Progenitor cell of endocrine pancreas (in vitro differentiated cells): Measurements from ENCODE around the gene EXTL1. TPM values are rescaled to one million over a fixed set of nuclear protein-coding genes. Genes with fewer than 3 reads are reported as not detected.

Source experiments
- DNase-seq: peaks from one replicate; pipeline ENCODE4 v3.0.0; 2021; ENCODE audit warnings: low spot score; ENCODE audit not compliant: unreplicated experiment
- H3K27ac Mint-ChIP-seq: 2 replicates; pipeline ENCODE4 v1.8.0; 2021; ENCODE audit warnings: mild to moderate bottlenecking, moderate library complexity, mixed read lengths
- H3K27me3 Mint-ChIP-seq: 2 replicates; pipeline ENCODE4 v1.8.0; 2021; ENCODE audit warnings: mixed read lengths
- H3K36me3 Mint-ChIP-seq: 2 replicates; pipeline ENCODE4 v1.8.0; 2022; ENCODE audit warnings: mixed read lengths; ENCODE audit not compliant: insufficient read depth
- H3K4me1 Mint-ChIP-seq: 2 replicates; pipeline ENCODE4 v1.8.0; 2021; ENCODE audit warnings: low read depth, mixed read lengths
- H3K4me3 Mint-ChIP-seq: 2 replicates; pipeline ENCODE4 v1.8.0; 2021; ENCODE audit warnings: low read depth, mild to moderate bottlenecking, moderate library complexity, mixed read lengths
- H3K9me3 Mint-ChIP-seq: 2 replicates; pipeline ENCODE4 v1.8.0; 2021; ENCODE audit warnings: low read depth, mixed read lengths
- total RNA-seq: library from RNA; stranded (reverse); gene quantifications from 2 replicates; pipeline ENCODE4 v1.2.1, GENCODE V29; 2021
- TF ChIP-seq, protein P1 (sequence below): fragments of 200-600 bp; sonication (generic); IDR thresholded peaks from one replicate; pipeline ENCODE4 v1.5.0; 2021; ENCODE audit warnings: antibody characterized with exemption, mild to moderate bottlenecking; ENCODE audit not compliant: unreplicated experiment

Gene EXTL1
- total RNA-seq, 1 donor from 2014 or later, result 3.6 TPM

DNA sequence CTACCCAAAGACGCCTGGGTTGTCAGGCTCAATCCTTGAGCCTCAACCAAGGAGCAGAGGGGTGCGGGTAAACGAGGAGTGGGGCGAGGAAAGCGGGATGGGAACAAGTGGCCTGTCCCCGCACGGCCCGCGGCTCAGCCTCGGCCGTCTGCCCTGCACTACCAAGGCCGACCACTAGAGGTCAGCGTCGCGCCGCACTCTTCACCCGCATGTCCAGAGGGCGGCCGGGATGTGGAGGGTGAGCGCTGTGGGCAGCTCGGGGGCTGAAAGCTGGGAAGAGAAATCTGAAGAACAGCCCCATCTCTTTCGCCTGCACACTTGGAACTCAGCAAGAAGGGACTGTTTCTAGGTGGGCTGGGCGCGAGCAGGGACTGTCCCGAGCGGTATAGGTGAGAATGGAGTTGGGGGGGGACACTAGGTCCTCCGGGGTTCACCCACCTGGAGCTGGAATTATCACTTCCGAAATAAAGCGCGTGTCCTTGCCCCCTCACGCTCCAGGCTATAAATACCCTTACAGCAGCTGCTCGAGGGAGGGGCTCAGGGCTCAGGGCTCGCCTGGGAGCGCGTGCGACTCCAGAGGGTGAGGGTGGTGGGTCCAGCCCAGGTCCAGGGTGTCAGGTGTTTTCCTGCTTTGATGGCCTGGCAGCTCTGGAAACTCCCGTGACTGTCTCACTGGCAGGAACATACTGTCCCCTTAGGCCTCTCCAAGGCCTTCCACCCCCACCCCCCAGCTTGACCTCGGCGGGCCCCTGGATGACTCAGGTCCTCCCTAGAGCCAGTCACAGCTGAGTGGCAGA, 14.6 kb downstream of the EXTL1 start:
- H3K4me3 Mint-ChIP-seq, result peak overlapping the region; percentile 94
- peaks cover 24% of the 10 kb centered on the region for H3K27me3 Mint-ChIP-seq
- H3K36me3 Mint-ChIP-seq, result no peaks in the 10 kb centered on the region
- H3K4me1 Mint-ChIP-seq, result peaks cover 8% of the 10 kb centered on the region
- DNase-seq, result peak; percentile 85
- H3K9me3 Mint-ChIP-seq, result no peaks in the 10 kb centered on the region
- H3K27ac Mint-ChIP-seq, result peak overlapping the region; percentile 95
- TF ChIP-seq, protein P1, sequence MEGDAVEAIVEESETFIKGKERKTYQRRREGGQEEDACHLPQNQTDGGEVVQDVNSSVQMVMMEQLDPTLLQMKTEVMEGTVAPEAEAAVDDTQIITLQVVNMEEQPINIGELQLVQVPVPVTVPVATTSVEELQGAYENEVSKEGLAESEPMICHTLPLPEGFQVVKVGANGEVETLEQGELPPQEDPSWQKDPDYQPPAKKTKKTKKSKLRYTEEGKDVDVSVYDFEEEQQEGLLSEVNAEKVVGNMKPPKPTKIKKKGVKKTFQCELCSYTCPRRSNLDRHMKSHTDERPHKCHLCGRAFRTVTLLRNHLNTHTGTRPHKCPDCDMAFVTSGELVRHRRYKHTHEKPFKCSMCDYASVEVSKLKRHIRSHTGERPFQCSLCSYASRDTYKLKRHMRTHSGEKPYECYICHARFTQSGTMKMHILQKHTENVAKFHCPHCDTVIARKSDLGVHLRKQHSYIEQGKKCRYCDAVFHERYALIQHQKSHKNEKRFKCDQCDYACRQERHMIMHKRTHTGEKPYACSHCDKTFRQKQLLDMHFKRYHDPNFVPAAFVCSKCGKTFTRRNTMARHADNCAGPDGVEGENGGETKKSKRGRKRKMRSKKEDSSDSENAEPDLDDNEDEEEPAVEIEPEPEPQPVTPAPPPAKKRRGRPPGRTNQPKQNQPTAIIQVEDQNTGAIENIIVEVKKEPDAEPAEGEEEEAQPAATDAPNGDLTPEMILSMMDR, result peak; percentile 98

DNA sequence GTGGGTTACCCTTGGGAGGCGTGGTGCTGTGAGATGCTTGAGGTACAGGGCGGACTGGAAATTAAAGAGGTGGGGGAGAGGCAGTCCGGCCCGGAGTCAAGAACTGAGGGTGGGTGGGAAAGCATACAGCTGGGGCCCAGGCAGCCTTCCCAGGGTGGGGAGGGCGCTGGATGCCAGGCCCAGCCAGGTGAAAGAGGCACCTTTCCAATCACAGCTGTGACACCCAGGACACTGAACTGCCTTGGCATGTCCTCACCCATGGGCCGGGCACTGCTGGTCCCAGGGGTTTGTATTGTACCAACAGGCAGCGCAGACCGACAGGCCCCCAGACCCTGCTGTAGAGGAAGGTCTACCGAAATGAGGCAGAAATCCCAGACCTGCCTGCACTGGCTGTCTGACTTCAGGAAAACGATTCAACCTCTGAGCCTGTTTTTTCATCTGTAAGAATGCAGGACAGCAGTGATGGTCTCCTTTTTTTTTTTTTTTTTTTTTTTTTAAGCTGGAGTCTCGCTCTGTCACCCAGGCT, 15.2 kb downstream of the EXTL1 start:
- Mint-ChIP-seq H3K4me3 (no peak overlapping the region), H3K27me3 (peaks cover 29% of the 10 kb centered on the region), H3K4me1 (peaks cover 8% of the 10 kb centered on the region), H3K27ac (no peak overlapping the region), H3K9me3 (no peaks in the 10 kb centered on the region), H3K36me3 (no peaks in the 10 kb centered on the region)
- TF ChIP-seq, protein P1, result no peak
- DNase-seq, result no peak

- no peaks in the 10 kb centered on the region for H3K36me3 Mint-ChIP-seq
- TF ChIP-seq, protein P1, result no peak
- DNase-seq, result no peak
- peaks cover 8% of the 10 kb centered on the region for H3K4me1 Mint-ChIP-seq
- H3K4me3 Mint-ChIP-seq, result no peak overlapping the region
- H3K27ac Mint-ChIP-seq, result no peak overlapping the region
- peaks cover 31% of the 10 kb centered on the region for H3K27me3 Mint-ChIP-seq
- no peaks in the 10 kb centered on the region for H3K9me3 Mint-ChIP-seq
Measured at GRCh38 chr1:26037904-26038303, 16.3 kb downstream of the EXTL1 start.

DNA sequence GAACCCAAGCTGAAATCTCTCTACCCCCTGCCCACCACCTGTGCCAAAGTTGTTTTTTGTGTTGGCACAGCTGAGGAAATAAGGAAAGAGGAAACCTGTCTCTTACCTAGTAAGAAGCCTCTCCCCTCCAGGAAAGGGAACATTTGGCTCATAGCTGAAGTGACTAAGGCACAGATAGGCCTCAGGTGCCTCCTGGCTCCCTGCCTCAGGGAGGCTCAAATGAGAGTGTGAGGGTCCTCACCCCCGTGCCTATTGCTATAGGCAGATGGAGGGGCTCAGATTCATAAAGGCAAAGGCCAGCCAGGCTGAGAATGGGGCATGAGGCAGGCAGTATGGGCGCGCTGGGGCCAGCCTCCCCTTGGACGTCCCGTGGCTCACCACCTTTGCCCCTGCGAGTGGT, 16.9 kb downstream of the EXTL1 start:
- H3K36me3 Mint-ChIP-seq, result no peaks in the 10 kb centered on the region
- no peak for DNase-seq
- no peaks in the 10 kb centered on the region for H3K9me3 Mint-ChIP-seq
- no peak overlapping the region for H3K27ac Mint-ChIP-seq
- H3K4me3 Mint-ChIP-seq, result no peak overlapping the region
- H3K27me3 Mint-ChIP-seq, result peaks cover 37% of the 10 kb centered on the region
- peaks cover 8% of the 10 kb centered on the region for H3K4me1 Mint-ChIP-seq
- TF ChIP-seq, protein P1, result no peak

GRCh38 chr1:26038904-26039303, 17.3 kb downstream of the EXTL1 start:
- Mint-ChIP-seq H3K4me1 (peaks cover 8% of the 10 kb centered on the region), H3K27ac (no peak overlapping the region), H3K4me3 (no peak overlapping the region), H3K27me3 (peaks cover 40% of the 10 kb centered on the region), H3K36me3 (no peaks in the 10 kb centered on the region), H3K9me3 (no peaks in the 10 kb centered on the region)
- TF ChIP-seq, protein P1, result no peak
- no peak for DNase-seq
